Hematopoietic multipotent progenitor cell (in vitro differentiated cells): ENCODE measurements around the gene LYRM7. TPM values are rescaled to one million over a fixed set of nuclear protein-coding genes. Genes with fewer than 3 reads are reported as not detected.
"Not testable (repeated sequence)": the region's sequence is repeated elsewhere in the genome, so short reads cannot be mapped to it uniquely, and the experiment has no call there.

Source experiments
- DNase-seq, 3 donors: peaks; one replicate each; pipeline ENCODE4 v3.0.0-alpha.2; 2011 to 2015; ENCODE audit warnings: low read depth in 2 of 3, low spot score in 2 of 3
- total RNA-seq: library from RNA; depleted of rRNA; stranded (reverse); fragments of >200 nt; gene quantifications from one replicate; pipeline ENCODE4 v1.2.3, GENCODE V29; 2012

LYRM7 gene
- total RNA-seq, result 3.0 TPM

GRCh38 chr5:131170540-131171275 lies at the start of gene LYRM7:
Gene LYRM7 (plus strand): TSS chr5:131170944. CDS start chr5:131171021, 77 bp downstream.
- peak; percentile 84 to 100 (median 99) for DNase-seq

DNA sequence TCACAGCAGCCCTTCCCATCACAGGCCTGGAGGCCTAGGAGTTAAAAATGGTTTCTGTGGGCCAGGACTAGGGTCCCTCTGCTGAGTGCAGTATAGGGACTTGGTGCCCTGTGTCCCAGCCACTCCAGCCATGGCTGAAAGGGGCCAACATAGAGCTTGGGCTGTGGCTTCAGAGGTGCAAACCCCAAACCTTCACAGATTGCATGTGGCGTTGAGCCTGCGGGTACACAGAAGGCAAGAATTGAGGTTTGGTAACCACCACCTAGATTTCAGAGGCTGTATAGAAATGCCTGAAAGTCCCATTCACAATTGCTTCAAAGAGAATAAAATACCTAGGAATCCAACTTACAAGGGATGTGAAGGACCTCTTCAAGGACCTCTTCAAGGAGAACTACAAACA lies 43.5 kb upstream of the LYRM7 start:
- not testable (repeated sequence) for DNase-seq

GRCh38 chr5:131129306-131129705 lies 41.4 kb upstream of the LYRM7 start:
- no peak for DNase-seq

GRCh38 chr5:131133091-131133490 lies 37.7 kb upstream of the LYRM7 start:
- DNase-seq, result not testable (repeated sequence)

DNA sequence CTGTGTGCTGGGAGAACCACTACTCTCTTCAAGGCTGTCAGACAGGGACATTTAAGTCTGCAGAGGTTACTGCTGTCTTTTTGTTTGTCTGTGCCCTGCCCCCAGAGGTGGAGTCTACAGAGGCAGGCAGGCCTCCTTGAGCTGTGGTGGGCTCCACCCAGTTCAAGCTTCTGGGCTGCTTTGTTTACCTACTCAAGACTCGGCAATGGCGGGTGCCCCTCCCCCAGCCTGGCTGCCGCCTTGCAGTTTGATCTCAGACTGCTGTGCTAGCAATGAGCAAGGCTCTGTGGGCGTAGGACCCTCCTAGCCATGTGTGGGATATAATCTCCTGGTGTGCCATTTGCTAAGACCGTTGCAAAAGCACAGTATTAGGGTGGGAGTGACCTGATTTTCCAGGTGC lies 32.3 kb upstream of the LYRM7 start:
- not testable (repeated sequence) for DNase-seq

- no peak for DNase-seq
Observed at GRCh38 chr5:131139321-131139720, 31.4 kb upstream of the LYRM7 start.

DNA sequence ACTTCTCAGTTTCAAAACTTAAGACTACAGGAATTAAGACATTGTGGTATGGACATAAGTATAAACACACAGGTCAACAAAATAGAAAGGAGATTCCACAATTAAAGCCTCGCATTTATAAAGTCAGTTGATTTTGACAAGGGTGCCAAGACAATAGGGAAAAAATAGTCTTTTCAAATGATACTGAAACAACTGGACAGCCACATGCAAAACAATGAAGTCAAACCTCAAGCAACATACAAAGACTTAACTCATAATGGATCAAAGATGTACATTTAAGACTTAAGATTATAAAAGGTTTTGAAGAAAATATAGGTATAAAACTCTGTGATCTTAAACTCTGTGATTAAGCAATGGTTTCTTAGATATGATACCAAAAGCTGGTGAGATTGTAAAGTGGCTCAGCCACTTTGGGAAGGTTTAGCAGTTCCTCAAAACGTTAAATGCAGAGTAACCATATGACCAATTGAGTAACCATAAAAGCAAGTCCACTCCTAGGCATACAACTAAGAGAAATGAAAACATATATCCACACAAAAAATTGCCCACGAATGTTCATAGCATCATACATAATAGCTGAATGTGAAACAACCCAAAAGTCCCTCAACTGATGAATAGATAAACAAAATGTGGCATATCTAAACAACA lies 27.6 kb upstream of the LYRM7 start:
- DNase-seq, result no peak

DNA sequence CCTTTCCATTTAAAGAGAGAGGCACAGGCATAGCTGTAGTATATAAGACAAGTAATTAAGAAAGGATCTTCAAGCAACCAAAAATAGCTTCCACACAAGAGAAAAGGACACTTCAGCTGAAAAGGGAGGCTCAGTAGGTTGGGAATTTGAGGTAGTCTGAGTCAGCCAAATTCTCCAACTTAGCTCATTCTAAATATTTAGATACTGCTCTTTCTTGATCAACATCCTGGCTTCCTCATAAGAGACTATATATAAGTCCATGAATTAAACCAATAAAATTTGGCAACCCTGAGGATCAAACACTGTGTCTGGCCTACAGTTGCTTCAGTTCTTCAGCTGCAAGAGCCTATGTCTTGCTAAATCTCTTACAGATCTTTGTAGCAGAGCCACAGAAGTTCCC lies 23.5 kb upstream of the LYRM7 start:
- no peak for DNase-seq

DNA sequence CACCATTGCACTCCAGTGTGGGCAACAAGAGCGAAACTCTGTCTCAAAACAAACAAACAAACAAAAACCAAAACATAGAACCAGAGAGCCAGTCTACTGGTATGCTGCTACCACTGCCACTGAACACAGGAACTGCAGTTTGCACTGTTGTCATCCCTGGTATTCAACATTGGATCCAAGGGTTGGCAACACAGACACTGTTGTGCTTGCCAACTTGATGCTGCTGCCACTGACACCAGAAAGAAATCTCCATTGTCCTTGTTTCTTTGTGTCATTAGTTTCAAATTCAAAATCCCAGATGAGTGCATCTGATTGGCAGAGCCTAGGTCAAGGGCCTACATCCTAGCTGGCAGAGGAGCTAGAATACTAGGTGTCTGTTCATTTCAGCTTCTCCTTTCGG lies 21.9 kb upstream of the LYRM7 start:
- DNase-seq, result no peak

DNA sequence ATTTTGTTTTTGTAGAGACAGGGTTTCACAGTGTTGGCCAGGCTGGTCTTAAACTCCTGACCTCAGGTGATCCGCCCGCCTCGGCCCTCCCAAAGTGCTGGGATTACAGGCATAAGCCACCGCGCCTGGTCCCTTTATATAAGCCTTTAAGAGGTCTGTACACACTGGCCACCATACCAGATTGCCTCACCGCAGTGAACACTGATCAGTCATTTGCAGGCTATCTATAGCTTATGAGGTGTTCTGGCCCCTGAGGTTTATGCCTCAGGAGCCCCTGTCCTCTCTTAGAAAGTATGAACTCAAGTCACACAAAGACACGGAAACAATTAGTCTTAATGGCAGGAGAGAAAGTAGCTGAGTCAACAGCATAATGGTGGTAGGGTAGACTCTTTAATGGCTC lies 20.3 kb upstream of the LYRM7 start:
- no peak for DNase-seq

GRCh38 chr5:131151216-131151615 lies 19.5 kb upstream of the LYRM7 start:
- no peak for DNase-seq

GRCh38 chr5:131156385-131156784 lies 14.4 kb upstream of the LYRM7 start:
- no peak for DNase-seq

- no peak for DNase-seq
Observed at GRCh38 chr5:131156957-131157356, 13.8 kb upstream of the LYRM7 start.

DNA sequence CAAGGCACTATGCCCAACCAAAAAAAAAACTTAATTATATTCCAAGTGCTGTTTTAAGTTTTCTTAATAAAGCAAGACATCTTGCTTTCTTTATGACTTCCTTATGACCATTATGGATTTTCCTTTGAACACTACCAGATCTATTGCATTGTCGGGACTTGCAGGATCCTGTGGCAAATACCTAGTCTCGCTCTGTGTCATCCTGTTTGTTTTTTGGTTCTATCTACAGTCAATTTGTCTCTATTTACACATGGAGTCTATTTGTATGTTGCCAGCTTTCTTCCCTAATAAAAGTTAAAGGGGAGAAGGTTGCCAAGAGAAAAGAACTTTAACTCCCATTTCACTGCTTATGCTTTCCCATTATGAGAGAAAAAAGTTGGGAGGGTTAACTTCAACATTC lies 10.6 kb upstream of the LYRM7 start:
- DNase-seq, result no peak

DNA sequence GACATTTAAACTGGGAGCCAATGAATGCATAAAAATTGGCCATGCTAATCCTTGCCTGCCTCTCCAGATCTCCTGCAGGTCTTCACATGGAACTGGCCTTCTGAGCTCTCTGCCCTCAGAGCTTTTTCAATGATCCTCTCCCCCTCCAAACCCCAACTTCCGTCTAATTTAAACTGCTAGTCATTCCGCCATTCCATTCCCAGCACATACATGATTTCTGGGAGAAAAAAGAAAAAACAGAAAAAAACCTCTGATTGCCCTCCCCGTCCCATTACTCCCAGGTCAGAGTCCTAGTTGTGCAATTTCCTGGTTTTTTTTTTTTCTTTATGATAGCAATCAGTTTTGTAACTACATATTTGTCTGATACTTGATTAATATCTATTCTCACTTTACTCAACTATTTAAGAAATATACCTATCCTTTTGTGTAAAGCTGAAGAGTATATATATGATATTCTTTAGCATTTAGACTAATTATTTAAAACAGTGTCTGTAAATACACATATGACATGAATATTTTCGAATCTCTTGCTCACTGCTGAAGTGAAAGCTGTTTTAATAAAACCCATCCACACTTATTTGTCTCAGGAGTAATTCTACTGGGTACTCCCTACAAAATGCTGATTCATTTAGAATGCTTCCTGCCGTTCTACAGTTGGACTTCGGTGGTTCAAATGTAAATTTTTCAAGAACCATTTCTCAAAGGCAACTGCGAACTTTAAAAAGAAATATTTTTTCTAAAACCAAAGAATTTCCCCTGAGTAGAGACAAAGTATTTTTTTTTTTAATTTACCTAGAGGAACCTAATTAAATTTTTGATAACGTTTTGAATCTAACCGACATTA lies 7.2 kb upstream of the LYRM7 start:
- DNase-seq, result peak in 2 of 3 donors; percentile 34 to 73

GRCh38 chr5:131164191-131165118 lies 6.3 kb upstream of the LYRM7 start:
- DNase-seq, result peak; percentile 49 to 60 (median 56)

- DNase-seq, result peak; percentile 91 to 94 (median 93)
Observed at GRCh38 chr5:131165119-131165727, 5.5 kb upstream of the LYRM7 start, which contains the start of gene HINT1. Gene HINT1 (minus strand): TSS chr5:131165256. CDS start chr5:131165205, 51 bp downstream.

DNA sequence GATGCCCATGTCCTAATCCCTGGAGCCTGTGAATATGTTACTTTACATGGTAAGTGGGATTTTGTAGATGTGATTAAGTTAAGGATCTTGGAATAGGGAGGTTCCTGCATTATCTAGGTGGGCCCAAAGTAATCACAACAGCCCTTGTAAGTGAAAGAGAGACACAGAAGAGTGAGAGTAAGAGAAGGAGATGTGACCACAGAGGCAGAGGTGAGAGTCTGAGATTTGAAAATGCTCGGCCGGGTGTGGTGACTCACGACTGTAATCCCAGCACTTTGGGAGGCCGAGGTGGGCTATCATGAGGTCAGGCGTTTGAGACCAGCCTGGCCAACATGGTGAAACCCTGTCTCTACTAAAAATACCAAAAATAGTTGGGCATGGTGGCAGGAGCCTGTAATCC lies 3.1 kb upstream of the LYRM7 start:
- no peak for DNase-seq

DNA sequence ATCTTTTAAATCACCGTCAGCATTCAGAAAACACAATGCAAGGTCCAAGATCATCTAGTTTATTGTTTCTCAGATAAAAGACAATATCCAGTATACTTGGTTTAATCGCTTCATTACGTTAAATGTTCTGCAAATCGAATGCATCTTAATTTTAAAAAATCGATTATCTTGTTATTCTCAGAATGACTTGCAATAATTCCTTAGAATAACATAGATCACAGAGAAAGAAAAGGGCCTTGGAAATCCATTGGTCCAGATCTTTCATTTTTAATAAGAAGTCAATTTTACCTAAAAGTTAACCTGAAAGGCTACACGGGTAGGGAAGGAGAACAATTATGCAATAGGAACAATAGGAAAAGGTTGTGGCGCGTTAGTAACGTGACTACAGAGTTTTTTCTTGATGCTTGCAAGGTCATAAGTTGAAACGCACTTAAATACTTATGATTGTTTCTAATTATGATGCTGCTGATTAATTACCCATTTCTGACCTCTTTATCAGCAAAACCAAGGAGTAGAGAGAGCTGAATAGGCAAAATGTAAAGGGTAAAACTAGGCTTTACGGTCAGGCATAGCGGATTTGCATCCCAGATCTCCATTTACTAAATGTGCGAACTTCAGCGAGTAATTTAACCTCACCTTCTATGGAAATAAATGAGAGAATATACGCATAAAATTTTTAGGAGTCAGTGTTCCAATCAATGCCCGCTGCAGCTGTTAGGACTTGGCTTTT lies 769 bp upstream of the LYRM7 start:
- no peak for DNase-seq
